GM19238 (cell line): Measurements from ENCODE around the gene BFSP2.
A peak's percentile ranks its signal among the peaks of the same experiment; 100 is the strongest.

Experiments used
- DNase-seq: peaks from one replicate; pipeline ENCODE4 v3.0.0; 2011; ENCODE audit warnings: low spot score; ENCODE audit not compliant: insufficient read length

Gene BFSP2

DNA sequence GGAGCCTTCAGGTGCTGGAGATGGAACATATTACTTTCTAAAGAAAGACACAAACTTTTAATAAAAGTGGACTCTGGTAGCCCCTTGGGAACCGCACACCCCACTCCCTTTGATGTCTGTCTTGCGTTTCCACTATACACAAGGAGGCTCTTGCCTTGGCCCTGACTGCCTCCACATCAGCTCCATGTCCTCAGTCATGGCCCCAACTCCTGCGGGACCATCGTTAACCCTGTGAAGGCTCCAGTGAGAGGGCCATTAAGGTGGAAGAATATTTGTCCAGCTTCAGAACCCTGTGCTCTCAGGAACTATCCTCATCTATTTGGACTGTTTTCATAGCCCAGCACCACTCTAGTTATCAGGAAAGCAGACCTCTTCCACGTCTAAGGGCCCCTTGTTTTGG is 16.1 kb upstream of the BFSP2 start:
- no peak for DNase-seq

DNA sequence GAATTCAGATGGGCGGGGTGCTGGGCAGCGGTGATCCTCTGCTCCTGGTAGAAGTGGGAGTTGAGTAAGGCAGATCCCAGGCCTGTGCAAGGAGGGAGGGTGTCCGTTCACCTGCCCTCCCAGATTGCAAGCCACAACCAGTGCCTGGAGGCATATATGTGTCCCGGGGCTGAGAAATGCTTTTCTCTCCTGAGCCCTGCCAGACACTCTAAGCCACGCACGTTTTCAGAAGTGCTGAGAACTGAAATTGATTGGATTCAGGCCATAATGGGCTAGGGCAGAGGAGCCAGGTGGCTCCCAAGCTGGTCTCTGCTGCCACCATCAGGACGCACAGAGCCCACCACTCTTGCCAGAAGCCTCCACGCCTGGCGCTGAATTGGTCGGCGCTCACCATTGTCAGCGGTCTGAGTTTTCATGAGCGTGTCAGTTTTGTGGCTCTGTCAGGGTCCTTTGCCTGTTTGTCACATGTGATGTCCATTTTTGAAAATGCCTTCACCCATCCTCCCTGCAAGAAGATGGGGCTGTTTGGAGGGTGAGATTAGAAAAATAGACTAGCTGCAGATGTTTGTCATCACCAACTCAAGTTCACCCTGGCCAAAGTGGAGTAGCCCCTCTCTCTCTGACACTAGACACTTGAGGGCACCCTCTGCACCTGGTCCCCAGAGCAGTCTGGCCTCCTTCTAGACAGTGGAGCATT is 15.4 kb upstream of the BFSP2 start:
- DNase-seq = peak; percentile 52

DNA sequence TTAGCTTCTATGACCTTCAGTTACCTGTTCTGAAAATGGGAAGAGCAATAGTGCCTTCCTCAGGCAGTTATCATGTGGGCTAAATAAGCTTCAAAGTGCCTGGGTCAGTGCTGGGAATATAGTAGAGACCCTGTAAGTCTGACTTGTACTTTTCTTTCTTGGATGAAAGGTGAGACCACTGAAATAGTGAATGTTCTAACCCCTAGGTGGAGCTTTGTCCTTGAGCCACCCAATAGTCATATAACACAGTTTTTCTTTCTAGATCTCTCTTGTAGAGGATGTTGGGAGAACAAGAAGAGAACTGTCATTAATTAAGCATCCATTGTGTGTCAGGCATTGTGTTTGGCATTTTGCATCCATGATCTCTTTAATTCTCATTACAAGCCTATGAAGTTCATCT is 13.0 kb upstream of the BFSP2 start:
- no peak for DNase-seq

DNA sequence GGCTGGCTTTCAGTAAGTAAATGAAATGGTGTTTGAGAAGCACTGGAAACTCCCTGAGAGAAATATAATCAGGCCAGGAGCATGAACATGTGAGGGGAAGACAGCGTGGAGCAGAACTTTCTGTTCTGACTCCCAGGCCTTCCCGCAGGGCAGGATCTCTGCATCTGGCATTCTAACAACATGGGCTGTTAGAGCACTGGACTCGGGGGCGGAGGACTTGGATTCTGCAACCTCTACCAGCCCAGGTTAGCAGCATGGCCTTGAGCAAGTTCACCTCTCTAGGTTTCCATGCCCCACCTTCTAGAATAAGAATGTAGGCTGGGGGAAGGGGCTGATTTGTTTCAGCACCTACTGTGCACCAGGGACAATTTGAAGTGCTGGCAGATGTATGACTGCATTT is 12.5 kb upstream of the BFSP2 start:
- DNase-seq = no peak

DNA sequence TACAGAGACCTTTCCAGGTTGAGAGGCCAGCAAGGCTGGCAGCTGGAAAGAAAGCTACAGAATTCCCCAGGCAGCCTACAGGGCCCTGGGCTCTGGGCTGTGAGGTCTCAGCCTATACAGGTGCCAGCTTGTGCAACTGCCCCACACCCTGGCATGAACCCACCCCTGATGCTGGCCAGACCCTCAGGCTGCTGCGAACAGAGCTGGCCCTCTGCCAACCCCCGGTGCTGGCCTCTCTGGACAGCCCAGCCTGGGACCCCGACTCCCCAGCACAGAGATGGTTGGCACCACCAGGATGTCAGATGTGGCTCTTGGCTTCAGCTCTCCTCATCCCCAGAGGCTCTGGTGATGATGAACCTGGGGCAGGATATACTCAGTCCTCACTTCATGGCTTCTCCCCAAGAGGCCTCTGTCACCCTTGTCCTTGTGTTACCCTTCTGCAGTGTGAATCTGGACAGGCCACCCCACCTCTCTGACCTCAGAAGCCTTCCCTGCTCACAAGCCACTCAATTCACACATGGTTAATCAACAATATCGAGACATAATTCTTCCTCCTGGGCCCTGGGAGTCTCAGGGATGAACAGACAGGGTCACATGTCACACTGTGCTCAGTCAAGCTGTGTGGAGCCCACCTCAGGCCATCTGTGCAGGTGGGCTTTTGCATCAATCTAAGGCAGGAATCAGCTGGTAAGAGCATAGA is 11.0 kb upstream of the BFSP2 start:
- no peak for DNase-seq

DNA sequence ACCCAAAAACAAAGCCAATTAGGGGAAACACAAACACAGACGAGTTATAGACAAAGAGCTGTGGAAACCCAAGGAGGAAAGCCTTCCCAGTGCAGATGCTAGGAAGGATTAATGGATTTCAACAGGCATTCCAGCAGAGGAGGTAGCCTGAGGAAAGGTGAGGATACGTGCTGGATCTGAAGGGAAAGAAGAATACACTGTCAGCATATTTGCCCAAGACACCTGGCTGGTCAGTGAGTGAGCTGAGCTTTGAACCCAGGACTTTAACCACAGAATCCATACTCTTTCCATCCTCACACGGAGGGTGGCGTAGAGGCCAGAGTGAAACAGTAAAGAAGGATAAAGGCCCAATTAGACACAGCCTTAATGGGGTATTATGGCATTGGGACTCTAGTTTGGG is 9.1 kb upstream of the BFSP2 start:
- DNase-seq = no peak

DNA sequence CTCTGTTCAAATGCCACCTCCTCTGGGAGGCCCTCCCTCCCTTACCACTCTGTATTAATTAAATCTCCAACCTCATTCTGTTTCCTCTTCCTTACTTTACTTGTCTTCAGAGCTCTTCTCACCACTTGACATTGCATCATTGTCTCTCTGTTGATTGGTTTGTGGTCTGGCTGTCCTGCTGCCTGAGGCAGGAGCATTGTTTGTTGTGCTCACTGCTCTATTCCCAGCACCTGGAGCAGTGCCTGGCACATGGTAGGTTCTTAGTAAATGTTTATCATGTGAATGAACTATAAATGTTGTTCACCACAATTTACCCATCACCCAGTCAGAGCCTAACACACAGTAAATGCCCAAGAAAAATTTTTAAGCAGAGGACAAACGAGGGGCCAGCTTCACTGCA is 6.7 kb upstream of the BFSP2 start:
- no peak for DNase-seq

DNA sequence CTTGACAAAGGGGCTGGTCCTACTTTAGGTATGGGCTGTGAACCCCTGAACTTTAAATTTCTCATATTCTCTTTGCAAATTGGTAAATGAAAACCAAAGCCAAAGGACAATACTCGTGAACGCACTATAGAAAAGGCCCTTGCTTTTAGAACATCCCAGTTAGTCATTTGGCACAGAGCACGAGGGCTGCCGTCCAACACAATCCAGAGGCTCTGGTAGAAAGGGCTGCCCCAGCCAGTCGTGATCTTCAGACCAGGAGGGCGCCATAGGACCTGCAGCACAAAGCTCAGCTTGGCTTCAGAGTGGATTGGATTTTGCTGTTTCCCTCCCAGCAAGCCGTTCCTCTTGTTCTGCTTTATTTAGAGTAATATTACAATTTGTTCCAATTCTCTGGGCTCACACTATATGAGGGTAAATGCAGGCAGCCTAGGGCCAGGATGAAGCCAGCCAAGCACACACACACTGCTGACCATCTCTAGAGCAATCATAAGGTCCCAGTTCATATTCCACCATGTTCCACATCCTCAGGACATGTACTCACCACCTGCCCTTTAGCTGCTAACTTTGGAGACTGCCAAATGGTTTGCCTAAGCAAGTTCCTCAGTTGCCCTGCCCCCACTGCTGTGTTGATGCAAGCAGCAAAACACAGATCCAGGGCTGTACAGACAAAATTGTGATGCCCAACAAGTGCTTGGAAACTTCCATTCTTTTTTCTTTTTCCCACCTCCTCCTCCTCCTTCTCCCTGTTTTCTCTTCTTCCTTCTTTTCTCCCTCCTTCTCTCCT is 6.0 kb upstream of the BFSP2 start:
- no peak for DNase-seq

DNA sequence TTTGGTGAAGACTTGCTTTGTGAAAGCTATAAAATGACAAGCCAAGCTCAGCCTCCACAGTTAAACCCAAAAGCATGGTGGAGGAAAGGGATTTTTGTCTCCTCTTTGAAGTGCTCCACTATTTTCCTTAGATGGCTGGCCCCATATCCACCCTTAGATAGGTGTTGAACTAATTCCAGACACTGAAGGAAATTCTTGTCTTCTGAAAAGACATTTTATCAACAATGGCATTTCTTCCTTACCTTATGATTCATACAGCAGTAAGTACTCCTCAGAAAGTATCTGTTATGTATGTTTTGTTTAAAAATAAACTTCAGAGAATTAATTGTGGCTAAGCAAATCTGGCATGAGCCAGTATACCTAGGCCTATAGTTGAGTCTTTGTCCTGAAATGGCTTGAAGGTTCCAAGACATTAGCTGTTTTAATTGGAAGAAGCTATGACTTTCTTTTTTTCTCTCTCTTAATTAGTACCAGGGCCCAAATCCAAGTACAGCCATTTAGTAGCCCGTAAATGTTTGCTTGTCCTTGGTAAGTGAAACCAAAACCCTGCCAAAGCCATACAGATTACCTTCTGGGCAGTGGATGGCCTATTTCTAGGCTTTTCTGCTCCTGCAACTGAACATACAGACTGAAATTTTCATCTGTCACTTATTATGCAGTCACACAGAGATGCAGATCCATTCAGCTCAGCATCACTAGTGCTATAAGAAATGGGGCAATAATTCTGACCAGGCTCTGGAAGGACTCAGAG is 5.1 kb upstream of the BFSP2 start:
- DNase-seq = no peak

DNA sequence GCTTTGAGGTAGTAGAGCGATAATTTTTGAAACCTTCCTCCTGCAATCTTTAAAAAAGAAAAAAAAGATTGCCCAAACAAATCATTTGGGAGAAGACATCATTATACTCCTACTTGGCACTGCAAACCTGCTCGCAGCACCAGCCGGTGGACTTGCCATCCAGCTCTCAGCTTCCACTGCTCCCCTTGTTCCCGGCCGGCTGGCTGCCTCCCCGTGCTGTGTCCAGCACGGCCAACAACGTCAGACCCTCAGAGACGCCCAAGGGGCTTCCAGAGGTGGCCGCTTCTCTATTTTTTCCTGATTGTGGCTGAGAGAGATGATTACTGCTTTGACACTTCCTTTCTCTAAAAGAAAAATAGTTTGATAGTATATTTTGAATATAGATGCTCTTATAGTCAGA is 3.0 kb upstream of the BFSP2 start:
- DNase-seq = no peak

DNA sequence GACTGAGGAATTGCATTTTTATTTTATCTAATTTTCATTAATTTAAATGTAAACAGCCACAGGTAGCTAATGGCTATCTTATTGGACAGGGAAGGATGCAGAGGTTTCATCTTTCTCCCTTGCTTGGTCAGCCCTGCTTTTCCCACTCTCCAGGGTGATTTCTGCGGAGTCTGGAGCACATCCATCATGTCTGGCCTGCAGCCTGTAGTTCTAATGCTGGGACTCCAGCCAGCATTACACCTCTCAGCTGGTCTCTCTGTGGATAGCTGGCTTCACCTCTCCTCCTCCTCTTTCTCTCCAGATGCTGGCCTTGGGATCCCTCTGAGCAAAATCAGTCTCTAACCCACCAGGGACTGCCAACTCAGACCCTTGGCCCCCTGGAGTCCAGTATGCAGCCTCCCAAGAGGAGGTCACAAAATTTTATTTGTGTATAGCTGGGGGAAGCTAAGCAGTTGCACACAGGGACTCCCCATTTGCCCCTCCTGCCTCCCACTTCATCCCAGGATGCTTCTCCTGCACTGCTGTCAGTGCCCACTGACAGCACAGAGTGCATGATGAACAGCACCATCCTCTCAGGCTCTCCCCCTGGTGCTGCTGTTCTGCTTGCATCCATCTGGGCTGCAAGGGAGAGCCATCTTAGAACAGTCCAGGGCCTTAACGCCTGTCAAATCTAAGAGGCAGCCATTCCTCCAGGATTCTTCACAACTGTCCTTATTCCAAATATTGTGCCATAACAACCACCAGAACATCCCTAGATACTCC is 1.7 kb downstream of the BFSP2 start:
- DNase-seq = no peak

DNA sequence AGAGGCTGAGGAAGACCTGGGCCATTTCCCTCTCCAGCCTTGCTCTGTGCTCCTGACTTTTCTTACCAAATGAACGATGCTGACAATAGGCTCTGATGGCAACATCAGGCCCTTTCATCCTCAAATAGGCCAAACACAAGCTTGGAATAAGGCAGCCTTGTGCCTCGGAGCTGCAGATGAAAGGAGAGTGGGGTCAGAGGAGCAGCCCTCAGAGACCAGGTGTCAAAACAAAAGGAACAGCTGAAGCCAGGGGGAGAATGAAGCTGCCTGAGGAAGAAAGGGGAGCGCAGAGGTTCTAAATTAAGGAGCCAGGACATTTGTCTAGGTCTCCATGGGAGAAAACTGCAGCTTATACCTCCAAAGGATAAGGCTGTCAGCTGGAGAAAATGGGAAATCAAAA is 5.1 kb downstream of the BFSP2 start:
- DNase-seq = no peak

DNA sequence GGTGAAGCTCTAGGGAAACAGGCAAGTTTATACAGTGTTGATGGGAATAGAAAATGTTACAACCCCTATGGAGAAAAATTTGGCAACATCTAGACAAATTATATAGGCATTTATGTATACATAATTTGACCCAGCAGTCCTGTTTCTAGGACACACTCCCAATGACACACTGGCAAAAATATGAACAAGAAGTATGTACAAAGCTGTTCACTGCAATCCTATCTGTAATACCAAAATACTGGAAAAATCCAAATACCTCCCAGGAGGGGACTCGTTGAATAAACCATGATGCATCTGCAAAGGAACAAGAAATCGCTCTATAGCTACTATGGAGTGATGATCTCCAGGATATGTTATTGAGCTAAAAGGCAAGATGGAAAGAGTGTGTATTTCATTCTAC is 8.5 kb downstream of the BFSP2 start:
- no peak for DNase-seq

DNA sequence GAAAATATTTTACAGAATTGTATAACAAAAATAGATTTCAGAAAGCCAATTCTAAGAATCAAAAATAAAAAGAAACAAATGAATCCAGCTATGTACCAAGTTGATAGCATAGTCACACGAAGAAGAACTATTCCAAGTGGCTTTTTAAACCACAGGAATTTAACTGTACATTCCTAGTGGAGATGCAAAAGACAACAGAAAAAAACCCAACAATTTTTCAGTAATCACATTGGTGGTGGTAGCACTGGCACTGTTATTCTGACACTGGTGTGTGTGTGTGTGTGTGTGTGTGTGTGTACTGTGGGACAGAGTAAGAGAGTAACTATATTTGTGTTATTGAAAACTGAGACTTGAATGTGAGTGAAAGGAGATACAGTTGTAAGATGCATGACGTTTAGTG is 9.1 kb downstream of the BFSP2 start:
- no peak for DNase-seq

DNA sequence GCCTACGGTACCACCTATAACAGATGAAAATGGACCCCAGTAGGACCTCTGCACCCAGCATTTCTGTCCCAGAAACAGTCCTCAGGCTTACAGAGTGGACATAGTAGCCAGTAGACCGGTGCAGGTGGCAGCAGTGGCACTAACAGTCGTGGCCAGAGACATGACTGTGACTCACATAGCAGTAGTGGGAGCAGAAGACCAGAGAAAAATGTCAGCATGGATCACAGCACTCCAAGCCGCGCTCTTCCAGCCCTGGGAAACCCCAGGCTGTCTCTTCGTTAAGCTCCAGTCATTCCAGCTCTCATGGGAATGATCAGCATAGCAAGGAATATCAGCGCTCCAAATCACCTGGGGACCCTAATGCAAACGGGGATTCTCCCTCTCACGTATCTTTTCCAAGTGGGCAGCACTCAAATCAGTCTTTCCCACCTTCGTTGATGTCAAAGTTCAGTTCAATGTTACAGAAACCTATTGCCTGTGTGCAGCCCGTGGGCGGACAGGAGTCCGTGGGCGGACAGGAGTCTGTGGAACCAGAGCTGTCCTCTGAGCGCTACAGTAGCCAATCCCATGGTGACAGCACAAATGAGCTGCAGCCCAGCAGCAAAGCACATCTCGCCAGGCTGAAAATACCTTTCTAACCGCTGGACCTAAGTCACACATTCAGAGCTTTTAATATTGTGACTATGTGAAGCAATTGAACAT is 10.5 kb downstream of the BFSP2 start:
- DNase-seq = no peak

DNA sequence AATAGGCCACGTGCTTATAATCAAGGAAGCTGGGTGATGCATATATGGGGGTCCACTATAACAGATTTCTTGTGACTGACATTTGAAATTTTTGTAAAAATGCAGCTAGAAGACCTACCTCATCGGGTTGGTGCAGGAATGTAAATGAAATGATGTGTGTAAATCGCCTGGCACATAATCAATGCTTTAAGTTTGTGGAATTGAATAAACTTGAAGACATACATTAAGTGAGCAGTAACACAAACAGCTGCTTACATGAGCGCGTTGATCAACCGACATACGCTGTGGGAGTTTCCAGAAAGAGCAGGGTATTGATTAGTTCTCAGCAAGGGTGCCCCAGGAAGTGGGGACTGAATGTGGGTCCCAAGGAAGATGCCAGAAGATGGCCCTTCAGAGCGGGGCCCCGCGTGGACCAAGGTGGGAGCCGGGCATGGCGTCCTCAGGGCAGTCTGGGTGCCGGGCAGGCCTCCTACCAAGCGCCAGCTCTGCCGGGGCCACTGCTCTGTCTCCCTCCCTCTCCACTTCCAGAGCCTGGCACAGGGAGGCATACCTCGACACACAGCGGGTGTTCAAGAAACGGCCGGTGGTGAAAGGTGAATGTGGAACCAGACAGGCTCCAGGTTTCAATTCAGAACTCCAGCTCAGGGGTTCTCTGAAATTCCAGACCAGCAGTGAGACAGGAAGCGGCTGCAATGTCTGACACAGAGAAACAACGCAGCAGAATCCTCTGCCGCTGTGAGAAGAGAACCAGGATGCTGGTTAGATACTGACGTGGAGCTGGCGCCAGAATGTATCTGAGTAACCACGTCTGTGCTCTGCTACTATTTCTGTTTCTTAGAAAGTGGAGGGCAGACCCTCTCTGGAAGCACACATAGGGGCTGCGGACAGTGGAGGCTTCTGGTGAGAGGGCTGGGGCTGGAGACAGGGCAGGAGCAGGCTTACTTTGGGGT is 12.6 kb downstream of the BFSP2 start:
- DNase-seq = no peak

DNA sequence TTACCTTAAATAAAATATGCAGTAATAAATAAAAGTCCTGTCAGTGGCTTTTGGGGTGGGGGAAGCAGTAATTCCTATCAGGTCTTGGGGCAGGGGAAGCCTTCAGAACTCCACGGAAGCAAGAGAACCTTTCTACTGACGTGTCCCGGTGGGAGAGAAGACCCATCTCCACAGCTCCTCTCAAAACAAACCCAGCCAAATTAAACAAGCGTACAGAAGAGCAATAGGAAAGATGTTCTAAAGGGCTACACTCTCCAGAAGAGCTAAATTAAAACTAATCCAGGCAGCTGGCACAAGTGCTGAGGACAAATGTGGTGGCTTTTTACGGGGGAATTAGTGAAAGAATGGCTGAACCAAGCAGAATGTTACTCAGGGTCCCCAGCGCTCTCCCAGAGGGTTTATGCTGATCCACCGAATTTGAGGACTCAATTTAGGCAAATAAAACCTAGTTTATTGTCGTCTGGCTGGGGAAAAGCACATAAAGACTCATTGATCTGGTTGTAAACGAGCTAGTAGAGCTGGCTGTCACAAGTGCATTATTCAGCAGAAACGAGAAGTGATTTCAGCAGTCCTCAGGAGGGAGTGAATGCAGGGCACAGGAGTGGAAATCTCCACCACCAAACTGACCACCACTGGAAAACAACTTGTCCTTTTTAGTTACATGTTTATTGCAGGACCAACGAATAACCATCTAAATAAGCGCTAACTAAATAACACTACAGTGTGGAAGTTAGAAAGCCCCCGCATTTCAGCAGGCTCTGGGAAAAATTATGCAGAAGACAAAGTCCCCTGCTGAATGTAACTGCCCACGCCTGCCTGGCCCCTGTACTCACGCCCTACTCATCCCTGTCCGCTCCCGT is 13.5 kb downstream of the BFSP2 start:
- no peak for DNase-seq

DNA sequence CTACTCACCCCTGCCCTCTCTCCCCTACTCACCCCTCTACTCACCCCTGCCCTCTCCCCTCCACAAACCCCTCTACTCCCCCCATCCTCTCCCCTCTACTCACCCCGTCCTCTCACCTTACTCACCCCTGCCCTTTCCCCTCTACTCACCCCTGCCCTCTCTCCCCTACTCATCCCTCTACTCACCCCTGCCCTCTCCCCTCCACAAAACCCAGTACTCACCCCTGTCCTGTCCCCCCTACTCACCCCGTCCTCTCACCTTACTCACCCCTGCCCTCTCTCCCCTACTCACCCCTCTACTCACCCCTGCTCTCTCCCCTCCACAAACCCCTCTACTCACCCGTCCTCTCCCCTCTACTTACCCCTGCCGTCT is 14.2 kb downstream of the BFSP2 start:
- no peak for DNase-seq
